Measurements from ENCODE around the gene SULT4A1.

DNA sequence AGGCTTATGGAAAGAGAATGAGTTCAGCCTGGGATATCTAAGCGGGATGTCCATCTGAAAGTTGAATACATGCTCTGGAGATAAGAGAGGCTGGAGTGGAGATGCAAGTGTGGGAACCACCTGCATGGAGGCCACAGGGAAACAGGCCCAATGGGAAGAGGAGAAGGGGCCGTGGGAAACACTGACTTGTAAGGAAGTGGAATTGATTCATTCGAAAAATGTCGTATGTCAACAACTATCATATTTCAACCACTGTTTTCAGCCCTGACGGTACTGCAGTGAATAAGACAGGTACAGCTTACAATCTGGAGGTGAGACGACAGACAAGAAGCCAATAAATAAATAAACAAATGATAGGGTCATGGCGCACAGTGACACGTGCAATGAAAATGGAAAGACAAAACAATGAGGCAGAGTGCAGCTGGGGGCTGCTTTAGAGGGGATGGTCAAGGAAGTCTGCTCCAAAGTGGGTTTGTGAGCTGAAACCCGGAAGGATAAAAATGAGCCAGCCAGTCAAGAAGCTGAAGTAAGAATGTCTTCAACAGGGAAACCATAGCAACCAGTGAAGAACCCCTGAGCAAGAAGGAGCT lies 86.1 kb downstream of the SULT4A1 start:
- TF ChIP-seq POLR2AphosphoS5 (IDR thresholded peaks at IDR 0.05) (no peak), CTCF (IDR thresholded peaks at IDR 0.05) (no peak), POLR2A (IDR thresholded peaks at IDR 0.05) (no peak)

Measured in breast epithelium (tissue), 3 donors.